ENCODE data around the gene GPR153. TPM values are rescaled to one million over a fixed set of nuclear protein-coding genes. Genes with fewer than 3 reads are reported as not detected.

GPR153 gene
- total RNA-seq, 1 experiment from 2014 or later = 6.1 TPM

DNA sequence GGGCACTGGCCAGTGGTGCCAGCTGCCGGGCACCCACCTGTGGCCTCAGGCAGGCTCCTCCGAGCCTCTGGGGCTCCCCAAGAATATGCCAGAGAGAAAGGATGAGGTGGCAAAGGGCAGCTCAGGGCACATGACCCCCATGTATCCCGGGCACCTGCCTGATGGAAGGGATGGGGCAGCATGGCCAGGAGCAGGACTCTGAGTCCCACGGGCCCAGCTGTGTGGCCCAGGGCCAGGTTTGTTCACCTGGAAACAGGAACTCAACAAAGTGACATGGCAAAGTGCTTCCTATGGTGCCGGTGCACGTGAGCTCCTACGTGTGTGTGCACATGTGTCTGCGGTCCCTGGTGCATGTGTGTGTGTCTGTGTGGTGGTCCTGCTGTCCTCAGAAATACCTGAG lies 9.5 kb upstream of the GPR153 start:
- H3K4me2 ChIP-seq (ENCODE audit: low read length) = no peak overlapping the region
- POLR2A ChIA-PET = no interaction called here
- DNase-seq (ENCODE audit: low read depth, low spot score) (no peak), ATAC-seq (no peak)
- H3K27ac ChIP-seq (ENCODE audit: low read depth, low read length) = no peak overlapping the region
- intact Hi-C loops (cut with micrococcal nuclease) = no loop called here
- CTCF ChIA-PET = no interaction called here
- no peak overlapping the region for H3K4me3 ChIP-seq (replicated peaks in 1 of 2; ENCODE audit: low read depth in 1 of 2, low read length in 2 of 2)
- no peak overlapping the region for H2AFZ ChIP-seq (ENCODE audit: low read depth, low read length, poor library complexity, severe bottlenecking)
- no peaks in the 10 kb centered on the region for H3K36me3 ChIP-seq (ENCODE audit: control insufficient read depth in 1 of 2, insufficient read depth in 2 of 2, low read length in 2 of 2)
- H4K20me1 ChIP-seq (ENCODE audit: insufficient read depth) = no peaks in the 10 kb centered on the region
- no peak overlapping the region for H3K9ac ChIP-seq (ENCODE audit: low read length)
- BruUV-seq (replicated peaks) = no TSS peak
- H3K9me3 ChIP-seq (ENCODE audit: control insufficient read depth in 1 of 2, insufficient read depth in 1 of 2, low read depth in 1 of 2, low read length in 2 of 2) = no peaks in the 10 kb centered on the region
- no peaks in the 10 kb centered on the region for H3K27me3 ChIP-seq (ENCODE audit: insufficient read depth, low read length)
- no peaks in the 10 kb centered on the region for H3K9me2 ChIP-seq (ENCODE audit: insufficient read depth)
- H3K4me1 ChIP-seq (ENCODE audit: control insufficient read depth in 1 of 2, insufficient read depth in 2 of 2, low read length in 2 of 2) = no peaks in the 10 kb centered on the region
- RAD21 ChIA-PET (ENCODE audit: low non-redundant PET in 1 of 2, low total read pairs in 2 of 2, uncharacterized antibody in 2 of 2, unreplicated experiment in 2 of 2) = no interaction called here
- H3K79me2 ChIP-seq (ENCODE audit: insufficient read depth, low read length) = no peaks in the 10 kb centered on the region
- TF ChIP-seq CEBPB (IDR thresholded peaks at IDR 0.05; ENCODE audit: low read depth) (no peak), REST (IDR thresholded peaks at IDR 0.05; ENCODE audit: low read depth) (no peak), EGR1 (IDR thresholded peaks at IDR 0.05; ENCODE audit: low read depth) (no peak), EZH2 (IDR thresholded peaks at IDR 0.05) (no peak), CBX3 (IDR thresholded peaks at IDR 0.05; ENCODE audit: low read depth) (no peak), SRF (IDR thresholded peaks at IDR 0.05; ENCODE audit: low read depth) (no peak), ZFX (IDR thresholded peaks at IDR 0.05) (no peak), TCF7L2 (IDR thresholded peaks at IDR 0.05; ENCODE audit: borderline replicate concordance, extremely low read depth, insufficient read depth, insufficient read length) (no peak), ZNF274 (IDR thresholded peaks at IDR 0.05; ENCODE audit: low read depth, low read length) (no peak), JUND (IDR thresholded peaks at IDR 0.05) (no peak), FOSL1 (IDR thresholded peaks at IDR 0.05; ENCODE audit: low read depth) (no peak), POLR2AphosphoS5 (IDR thresholded peaks at IDR 0.05; ENCODE audit: low read depth, low read length) (no peak), POLR2A (IDR thresholded peaks at IDR 0.05; ENCODE audit: borderline replicate concordance, extremely low read depth, insufficient read depth, insufficient read length) (no peak)
- TF ChIP-seq, protein P1, sequence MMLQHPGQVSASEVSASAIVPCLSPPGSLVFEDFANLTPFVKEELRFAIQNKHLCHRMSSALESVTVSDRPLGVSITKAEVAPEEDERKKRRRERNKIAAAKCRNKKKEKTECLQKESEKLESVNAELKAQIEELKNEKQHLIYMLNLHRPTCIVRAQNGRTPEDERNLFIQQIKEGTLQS (IDR thresholded peaks at IDR 0.05) = no peak
- TF ChIP-seq, protein P2, sequence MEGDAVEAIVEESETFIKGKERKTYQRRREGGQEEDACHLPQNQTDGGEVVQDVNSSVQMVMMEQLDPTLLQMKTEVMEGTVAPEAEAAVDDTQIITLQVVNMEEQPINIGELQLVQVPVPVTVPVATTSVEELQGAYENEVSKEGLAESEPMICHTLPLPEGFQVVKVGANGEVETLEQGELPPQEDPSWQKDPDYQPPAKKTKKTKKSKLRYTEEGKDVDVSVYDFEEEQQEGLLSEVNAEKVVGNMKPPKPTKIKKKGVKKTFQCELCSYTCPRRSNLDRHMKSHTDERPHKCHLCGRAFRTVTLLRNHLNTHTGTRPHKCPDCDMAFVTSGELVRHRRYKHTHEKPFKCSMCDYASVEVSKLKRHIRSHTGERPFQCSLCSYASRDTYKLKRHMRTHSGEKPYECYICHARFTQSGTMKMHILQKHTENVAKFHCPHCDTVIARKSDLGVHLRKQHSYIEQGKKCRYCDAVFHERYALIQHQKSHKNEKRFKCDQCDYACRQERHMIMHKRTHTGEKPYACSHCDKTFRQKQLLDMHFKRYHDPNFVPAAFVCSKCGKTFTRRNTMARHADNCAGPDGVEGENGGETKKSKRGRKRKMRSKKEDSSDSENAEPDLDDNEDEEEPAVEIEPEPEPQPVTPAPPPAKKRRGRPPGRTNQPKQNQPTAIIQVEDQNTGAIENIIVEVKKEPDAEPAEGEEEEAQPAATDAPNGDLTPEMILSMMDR (IDR thresholded peaks at IDR 0.05 in 2 of 3, conservative IDR thresholded peaks at IDR 0.05 in 1 of 3; ENCODE audit: borderline replicate concordance in 1 of 3, insufficient read depth in 1 of 3, low read depth in 2 of 3, low read length in 2 of 3) = no peak
- TF ChIP-seq, protein P3, sequence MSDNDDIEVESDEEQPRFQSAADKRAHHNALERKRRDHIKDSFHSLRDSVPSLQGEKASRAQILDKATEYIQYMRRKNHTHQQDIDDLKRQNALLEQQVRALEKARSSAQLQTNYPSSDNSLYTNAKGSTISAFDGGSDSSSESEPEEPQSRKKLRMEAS (IDR thresholded peaks at IDR 0.05) = no peak
